WTC11 (cell line): Measurements from ENCODE around the gene LRMDA. TPM values are rescaled to one million over a fixed set of nuclear protein-coding genes. Genes with fewer than 3 reads are reported as not detected.

Experiments
- ATAC-seq: fragments of 200-7000 bp; cut with Tn5 transposase; 2 replicates; pipeline ENCODE4 v1.10.0; 2021; ENCODE audit warnings: mild to moderate bottlenecking, moderate library complexity
- CTCF ChIA-PET: fragments of 300-600 bp; sonication (Branson Sonifier 250); formaldehyde crosslinking; loops from one replicate; lab custom pipeline; 2021; ENCODE audit warnings: antibody characterized with exemption; lab: Charles Lee
- POLR2A ChIA-PET: fragments of 350-600 bp; sonication (Branson Sonifier 250); formaldehyde crosslinking; loops from one replicate; lab custom pipeline; 2021; ENCODE audit warnings: antibody characterized with exemption; lab: Charles Lee
- DNase-seq: peaks from one replicate; pipeline ENCODE4 v3.0.0; 2021; ENCODE audit warnings: low spot score
- H3K27ac Mint-ChIP-seq: 2 replicates; pipeline ENCODE4 v1.8.0; 2021; ENCODE audit warnings: mixed read lengths
- H3K27me3 Mint-ChIP-seq: 2 replicates; pipeline ENCODE4 v1.8.0; 2021; ENCODE audit warnings: low read depth, mild to moderate bottlenecking, moderate library complexity, mixed read lengths
- H3K36me3 Mint-ChIP-seq: 2 replicates; pipeline ENCODE4 v1.8.0; 2021; ENCODE audit warnings: mixed read lengths
- H3K4me1 Mint-ChIP-seq: 2 replicates; pipeline ENCODE4 v1.8.0; 2022; ENCODE audit warnings: mixed read lengths
- H3K4me3 Mint-ChIP-seq: 2 replicates; pipeline ENCODE4 v1.8.0; 2021; ENCODE audit warnings: mild to moderate bottlenecking, moderate library complexity, mixed read lengths
- H3K9me3 Mint-ChIP-seq: 2 replicates; pipeline ENCODE4 v1.8.0; 2021; ENCODE audit warnings: mixed read lengths
- AR ChIP-seq: fragments of 250-450 bp; sonication (Bioruptor Pico); IDR thresholded peaks from 2 replicates; pipeline ENCODE4 v1.9.0; 2021; ENCODE audit warnings: mild to moderate bottlenecking
- ATF3 ChIP-seq: sonication (generic); formaldehyde crosslinking; conservative IDR thresholded peaks from 2 replicates; pipeline ENCODE4 v1.8.1; 2022; ENCODE audit warnings: mild to moderate bottlenecking, missing genetic modification reagents
- CTCF ChIP-seq: fragments of 200-600 bp; IDR thresholded peaks from 2 replicates; pipeline ENCODE4 v1.8.0; 2022; ENCODE audit warnings: antibody characterized with exemption
- E2F4 ChIP-seq: sonication (generic); formaldehyde crosslinking; IDR thresholded peaks from 2 replicates; pipeline ENCODE4 v1.8.1; 2022; ENCODE audit warnings: low read depth, mild to moderate bottlenecking, moderate library complexity, missing genetic modification reagents, borderline replicate concordance
- FOXJ3 ChIP-seq: sonication (generic); formaldehyde crosslinking; IDR thresholded peaks from 2 replicates; pipeline ENCODE4 v1.9.0; 2021; ENCODE audit warnings: missing genetic modification reagents, mild to moderate bottlenecking, borderline replicate concordance
- SOX15 ChIP-seq: fragments of 250-450 bp; sonication (Bioruptor Pico); IDR thresholded peaks from 2 replicates; pipeline ENCODE4 v1.9.0; 2021; ENCODE audit warnings: mild to moderate bottlenecking
- TP53 ChIP-seq: sonication (generic); formaldehyde crosslinking; IDR thresholded peaks from 2 replicates; pipeline ENCODE4 v1.8.1; 2023; ENCODE audit warnings: mild to moderate bottlenecking, missing genetic modification reagents
- USF2 ChIP-seq: sonication (generic); formaldehyde crosslinking; IDR thresholded peaks from 2 replicates; pipeline ENCODE4 v1.8.1; 2023; ENCODE audit warnings: mild to moderate bottlenecking, missing genetic modification reagents, moderate library complexity
- ZSCAN18 ChIP-seq: fragments of 250-450 bp; sonication (Bioruptor Pico); IDR thresholded peaks from 2 replicates; pipeline ENCODE4 v2.1.2; 2022; ENCODE audit warnings: mild to moderate bottlenecking, moderate library complexity
- total RNA-seq: library from RNA; stranded (reverse); gene quantifications from 3 replicates; pipeline ENCODE4 v1.2.3, GENCODE V29; 2021
- TF ChIP-seq, protein P1 (sequence below): sonication (generic); formaldehyde crosslinking; IDR thresholded peaks from 2 replicates; pipeline ENCODE4 v1.8.0; 2022; ENCODE audit warnings: mild to moderate bottlenecking, missing genetic modification reagents
- TF ChIP-seq, protein P2 (sequence below): sonication (generic); formaldehyde crosslinking; IDR thresholded peaks from 2 replicates; pipeline ENCODE4 v1.8.0; 2023; ENCODE audit warnings: missing genetic modification reagents, mild to moderate bottlenecking, borderline replicate concordance
- TF ChIP-seq, protein P3 (sequence below): sonication (generic); formaldehyde crosslinking; IDR thresholded peaks from 2 replicates; pipeline ENCODE4 v1.8.0; 2022; ENCODE audit warnings: mild to moderate bottlenecking, missing genetic modification reagents
- TF ChIP-seq, protein P4 (sequence below): sonication (generic); formaldehyde crosslinking; IDR thresholded peaks from 2 replicates; pipeline ENCODE4 v1.8.0; 2023; ENCODE audit warnings: mild to moderate bottlenecking, missing genetic modification reagents

LRMDA gene
- total RNA-seq, 1 experiment from 2014 or later: 0.92 TPM

DNA sequence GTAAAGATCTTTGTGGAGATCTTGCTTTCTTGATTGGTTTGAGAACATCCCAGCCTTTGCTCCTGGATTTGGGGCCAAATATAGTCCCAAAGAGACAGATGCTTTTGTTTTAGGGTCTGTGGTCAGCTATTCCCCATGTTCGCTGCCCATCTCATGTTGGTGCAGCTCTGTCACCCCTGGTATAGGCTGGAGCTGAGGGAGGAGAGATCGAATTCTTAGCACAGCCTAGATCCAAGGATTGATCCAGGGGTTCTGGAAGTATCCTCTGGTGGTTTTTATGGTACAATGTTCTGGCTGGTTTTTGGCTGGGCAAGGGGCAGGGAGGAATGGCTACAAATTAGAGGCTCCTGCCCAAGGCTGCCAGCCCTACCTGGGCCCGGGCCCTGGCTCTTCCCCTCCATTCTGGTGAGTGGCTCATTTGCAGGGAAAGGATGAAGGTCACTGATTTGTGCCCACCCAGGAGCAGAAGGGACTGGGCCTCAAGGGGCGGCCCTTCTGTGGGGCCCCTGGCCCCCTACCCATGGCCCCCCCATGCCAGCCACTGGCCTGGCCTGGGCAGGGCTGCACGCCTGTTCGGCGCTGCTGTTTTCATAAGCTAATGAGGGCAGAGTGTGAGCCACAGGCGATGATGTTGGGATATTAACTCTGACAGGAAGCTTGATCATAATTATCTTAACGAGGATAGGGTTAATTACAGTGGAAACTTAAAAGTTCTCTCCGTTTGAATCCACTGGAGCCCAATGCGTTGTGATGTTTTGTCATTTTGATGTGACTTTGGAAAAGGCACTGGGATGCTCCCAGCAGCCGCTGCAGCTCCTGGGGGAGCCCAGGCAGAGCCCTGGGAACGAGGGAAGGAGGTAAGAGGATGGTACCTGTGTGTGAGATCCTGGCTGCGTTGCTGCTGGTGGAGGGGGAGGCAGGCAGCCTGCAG, 600.6 kb downstream of the LRMDA start (continued):
- TF ChIP-seq USF2 (CRISPR knock-in tag): no peak
- TF ChIP-seq SOX15: no peak
- TF ChIP-seq CTCF: no peak
- TF ChIP-seq FOXJ3 (CRISPR knock-in tag): no peak
- no peak for TF ChIP-seq TP53 (CRISPR knock-in tag)
- TF ChIP-seq E2F4 (CRISPR knock-in tag): no peak
- TF ChIP-seq, all 79 proteins: peak for 0

- ATAC-seq (no peak), DNase-seq (no peak)
- Mint-ChIP-seq H3K27ac (no peak overlapping the region), H3K9me3 (0 out of 2 replicates have a peak, but pooled peaks cover 3% of the 10 kb centered on the region), H3K4me1 (peaks cover 26% of the 10 kb centered on the region), H3K27me3 (no peaks in the 10 kb centered on the region), H3K4me3 (no peak overlapping the region), H3K36me3 (no peaks in the 10 kb centered on the region)
- POLR2A ChIA-PET: no interaction called here
- CTCF ChIA-PET: interaction anchor here (0.9 kb wide), 1 partner anchor 439 kb away, joined by 3 read pairs; no protein-coding TSS in a partner anchor
- TF ChIP-seq, protein P1, sequence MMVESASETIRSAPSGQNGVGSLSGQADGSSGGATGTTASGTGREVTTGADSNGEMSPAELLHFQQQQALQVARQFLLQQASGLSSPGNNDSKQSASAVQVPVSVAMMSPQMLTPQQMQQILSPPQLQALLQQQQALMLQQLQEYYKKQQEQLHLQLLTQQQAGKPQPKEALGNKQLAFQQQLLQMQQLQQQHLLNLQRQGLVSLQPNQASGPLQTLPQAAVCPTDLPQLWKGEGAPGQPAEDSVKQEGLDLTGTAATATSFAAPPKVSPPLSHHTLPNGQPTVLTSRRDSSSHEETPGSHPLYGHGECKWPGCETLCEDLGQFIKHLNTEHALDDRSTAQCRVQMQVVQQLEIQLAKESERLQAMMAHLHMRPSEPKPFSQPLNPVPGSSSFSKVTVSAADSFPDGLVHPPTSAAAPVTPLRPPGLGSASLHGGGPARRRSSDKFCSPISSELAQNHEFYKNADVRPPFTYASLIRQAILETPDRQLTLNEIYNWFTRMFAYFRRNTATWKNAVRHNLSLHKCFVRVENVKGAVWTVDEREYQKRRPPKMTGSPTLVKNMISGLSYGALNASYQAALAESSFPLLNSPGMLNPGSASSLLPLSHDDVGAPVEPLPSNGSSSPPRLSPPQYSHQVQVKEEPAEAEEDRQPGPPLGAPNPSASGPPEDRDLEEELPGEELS (CRISPR knock-in tag): no peak
- TF ChIP-seq ZSCAN18 (CRISPR knock-in tag) (no peak), AR (no peak), USF2 (CRISPR knock-in tag) (no peak), ATF3 (no peak)
- TF ChIP-seq, protein P2, sequence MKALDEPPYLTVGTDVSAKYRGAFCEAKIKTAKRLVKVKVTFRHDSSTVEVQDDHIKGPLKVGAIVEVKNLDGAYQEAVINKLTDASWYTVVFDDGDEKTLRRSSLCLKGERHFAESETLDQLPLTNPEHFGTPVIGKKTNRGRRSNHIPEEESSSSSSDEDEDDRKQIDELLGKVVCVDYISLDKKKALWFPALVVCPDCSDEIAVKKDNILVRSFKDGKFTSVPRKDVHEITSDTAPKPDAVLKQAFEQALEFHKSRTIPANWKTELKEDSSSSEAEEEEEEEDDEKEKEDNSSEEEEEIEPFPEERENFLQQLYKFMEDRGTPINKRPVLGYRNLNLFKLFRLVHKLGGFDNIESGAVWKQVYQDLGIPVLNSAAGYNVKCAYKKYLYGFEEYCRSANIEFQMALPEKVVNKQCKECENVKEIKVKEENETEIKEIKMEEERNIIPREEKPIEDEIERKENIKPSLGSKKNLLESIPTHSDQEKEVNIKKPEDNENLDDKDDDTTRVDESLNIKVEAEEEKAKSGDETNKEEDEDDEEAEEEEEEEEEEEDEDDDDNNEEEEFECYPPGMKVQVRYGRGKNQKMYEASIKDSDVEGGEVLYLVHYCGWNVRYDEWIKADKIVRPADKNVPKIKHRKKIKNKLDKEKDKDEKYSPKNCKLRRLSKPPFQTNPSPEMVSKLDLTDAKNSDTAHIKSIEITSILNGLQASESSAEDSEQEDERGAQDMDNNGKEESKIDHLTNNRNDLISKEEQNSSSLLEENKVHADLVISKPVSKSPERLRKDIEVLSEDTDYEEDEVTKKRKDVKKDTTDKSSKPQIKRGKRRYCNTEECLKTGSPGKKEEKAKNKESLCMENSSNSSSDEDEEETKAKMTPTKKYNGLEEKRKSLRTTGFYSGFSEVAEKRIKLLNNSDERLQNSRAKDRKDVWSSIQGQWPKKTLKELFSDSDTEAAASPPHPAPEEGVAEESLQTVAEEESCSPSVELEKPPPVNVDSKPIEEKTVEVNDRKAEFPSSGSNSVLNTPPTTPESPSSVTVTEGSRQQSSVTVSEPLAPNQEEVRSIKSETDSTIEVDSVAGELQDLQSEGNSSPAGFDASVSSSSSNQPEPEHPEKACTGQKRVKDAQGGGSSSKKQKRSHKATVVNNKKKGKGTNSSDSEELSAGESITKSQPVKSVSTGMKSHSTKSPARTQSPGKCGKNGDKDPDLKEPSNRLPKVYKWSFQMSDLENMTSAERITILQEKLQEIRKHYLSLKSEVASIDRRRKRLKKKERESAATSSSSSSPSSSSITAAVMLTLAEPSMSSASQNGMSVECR (CRISPR knock-in tag): no peak
- TF ChIP-seq, protein P3, sequence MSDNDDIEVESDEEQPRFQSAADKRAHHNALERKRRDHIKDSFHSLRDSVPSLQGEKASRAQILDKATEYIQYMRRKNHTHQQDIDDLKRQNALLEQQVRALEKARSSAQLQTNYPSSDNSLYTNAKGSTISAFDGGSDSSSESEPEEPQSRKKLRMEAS (CRISPR knock-in tag): no peak
- TF ChIP-seq, protein P4, sequence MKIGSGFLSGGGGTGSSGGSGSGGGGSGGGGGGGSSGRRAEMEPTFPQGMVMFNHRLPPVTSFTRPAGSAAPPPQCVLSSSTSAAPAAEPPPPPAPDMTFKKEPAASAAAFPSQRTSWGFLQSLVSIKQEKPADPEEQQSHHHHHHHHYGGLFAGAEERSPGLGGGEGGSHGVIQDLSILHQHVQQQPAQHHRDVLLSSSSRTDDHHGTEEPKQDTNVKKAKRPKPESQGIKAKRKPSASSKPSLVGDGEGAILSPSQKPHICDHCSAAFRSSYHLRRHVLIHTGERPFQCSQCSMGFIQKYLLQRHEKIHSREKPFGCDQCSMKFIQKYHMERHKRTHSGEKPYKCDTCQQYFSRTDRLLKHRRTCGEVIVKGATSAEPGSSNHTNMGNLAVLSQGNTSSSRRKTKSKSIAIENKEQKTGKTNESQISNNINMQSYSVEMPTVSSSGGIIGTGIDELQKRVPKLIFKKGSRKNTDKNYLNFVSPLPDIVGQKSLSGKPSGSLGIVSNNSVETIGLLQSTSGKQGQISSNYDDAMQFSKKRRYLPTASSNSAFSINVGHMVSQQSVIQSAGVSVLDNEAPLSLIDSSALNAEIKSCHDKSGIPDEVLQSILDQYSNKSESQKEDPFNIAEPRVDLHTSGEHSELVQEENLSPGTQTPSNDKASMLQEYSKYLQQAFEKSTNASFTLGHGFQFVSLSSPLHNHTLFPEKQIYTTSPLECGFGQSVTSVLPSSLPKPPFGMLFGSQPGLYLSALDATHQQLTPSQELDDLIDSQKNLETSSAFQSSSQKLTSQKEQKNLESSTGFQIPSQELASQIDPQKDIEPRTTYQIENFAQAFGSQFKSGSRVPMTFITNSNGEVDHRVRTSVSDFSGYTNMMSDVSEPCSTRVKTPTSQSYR (CRISPR knock-in tag): no peak
These were observed 601.2 kb downstream of the LRMDA start for GRCh38 chr10:76032700-76033039.
